GM18498 (cell line): Measurements from ENCODE around the gene NOS1.
"Not testable (repeated sequence)": the region's sequence is repeated elsewhere in the genome, so short reads cannot be mapped to it uniquely, and the experiment has no call there.

ENCODE experiments used
- ATAC-seq: cut with Tn5 transposase; IDR thresholded peaks from one replicate; pipeline ENCODE4 v1.9.1; 2021; ENCODE audit warnings: mild to moderate bottlenecking, moderate library complexity; ENCODE audit not compliant: unreplicated experiment

NOS1 gene

GRCh38 chr12:117361347-117361751 is at the start of gene NOS1:
TSS of gene NOS1 (minus strand) at chr12:117361626. CDS start at chr12:117331069, 30,557 bp downstream.
- no peak for ATAC-seq

GRCh38 chr12:117409286-117409685 is 47.9 kb upstream of the NOS1 start:
- ATAC-seq = no peak

- no peak for ATAC-seq
Observed at GRCh38 chr12:117408161-117408791, 46.9 kb upstream of the NOS1 start.

GRCh38 chr12:117404940-117405339 is 43.5 kb upstream of the NOS1 start:
- ATAC-seq = no peak

- no peak for ATAC-seq
Observed at GRCh38 chr12:117404203-117404853, 42.9 kb upstream of the NOS1 start.

- ATAC-seq = no peak
Observed at GRCh38 chr12:117403586-117404139, 42.2 kb upstream of the NOS1 start.

GRCh38 chr12:117402363-117402762 is 40.9 kb upstream of the NOS1 start:
- ATAC-seq = no peak

- no peak for ATAC-seq
Observed at GRCh38 chr12:117400912-117401311, 39.5 kb upstream of the NOS1 start.

- not testable (repeated sequence) for ATAC-seq
Observed at GRCh38 chr12:117398482-117398881, 37.1 kb upstream of the NOS1 start.

- ATAC-seq = no peak
Observed at GRCh38 chr12:117395766-117396165, 34.3 kb upstream of the NOS1 start.

GRCh38 chr12:117394491-117394890 is 33.1 kb upstream of the NOS1 start:
- no peak for ATAC-seq

GRCh38 chr12:117393656-117394055 is 32.2 kb upstream of the NOS1 start:
- no peak for ATAC-seq

- no peak for ATAC-seq
Observed at GRCh38 chr12:117390866-117391265, 29.4 kb upstream of the NOS1 start.

GRCh38 chr12:117388951-117389446 is 27.6 kb upstream of the NOS1 start:
- no peak for ATAC-seq

GRCh38 chr12:117387832-117388231 is 26.4 kb upstream of the NOS1 start:
- no peak for ATAC-seq

- ATAC-seq = no peak
Observed at GRCh38 chr12:117384735-117385134, 23.3 kb upstream of the NOS1 start.

GRCh38 chr12:117380083-117380482 is 18.7 kb upstream of the NOS1 start:
- no peak for ATAC-seq

- ATAC-seq = no peak
Observed at GRCh38 chr12:117377758-117378157, 16.3 kb upstream of the NOS1 start.

GRCh38 chr12:117370588-117370987 is 9.2 kb upstream of the NOS1 start:
- ATAC-seq = no peak

GRCh38 chr12:117370000-117370399 is 8.6 kb upstream of the NOS1 start:
- not testable (repeated sequence) for ATAC-seq

- ATAC-seq = peak; percentile 61
Observed at GRCh38 chr12:117367006-117367638, 5.7 kb upstream of the NOS1 start.
